ENCODE data around the gene NR5A1.

NR5A1 gene

DNA sequence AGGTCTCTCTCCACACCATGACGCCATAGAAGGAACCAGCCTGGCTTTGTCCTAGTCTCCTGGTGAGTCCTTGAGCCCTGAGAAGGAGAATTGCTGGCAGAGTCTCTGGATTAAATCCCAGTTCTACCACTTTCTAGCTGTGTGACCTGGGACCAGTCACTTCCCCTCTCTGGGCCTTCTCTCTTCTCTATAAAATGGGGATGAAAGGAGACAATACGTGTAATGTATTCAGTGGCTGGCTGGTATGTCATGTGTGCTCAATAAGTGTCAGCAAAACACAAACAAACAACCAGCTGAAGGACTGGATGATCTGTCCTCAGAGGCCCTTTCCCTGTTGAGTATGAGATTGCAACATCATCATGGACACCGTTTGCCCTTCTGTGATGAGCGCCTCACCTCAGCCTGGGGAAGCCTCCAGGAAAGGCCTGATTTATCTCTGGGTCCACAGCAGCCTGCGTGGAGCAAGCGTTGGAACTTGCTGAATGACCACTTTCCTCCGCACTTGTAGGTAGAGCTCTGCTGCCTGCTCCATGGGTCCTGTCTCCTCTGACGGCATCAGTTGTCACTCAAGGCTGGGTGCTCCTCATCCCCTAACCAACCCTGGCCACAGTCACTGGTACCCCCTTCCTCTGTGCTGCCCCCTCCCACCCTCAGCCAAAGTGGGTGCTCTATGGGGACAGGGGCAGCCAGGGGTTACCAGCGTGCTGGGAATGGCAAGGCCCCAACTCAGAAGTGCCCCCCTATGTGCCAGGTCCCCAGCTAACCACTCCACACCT, 3.6 kb upstream of the NR5A1 start:
- no peak overlapping the region for H3K27ac ChIP-seq
- TF ChIP-seq ZFX (IDR thresholded peaks at IDR 0.05) (no peak), CTCF (conservative IDR thresholded peaks at IDR 0.05) (no peak)

DNA sequence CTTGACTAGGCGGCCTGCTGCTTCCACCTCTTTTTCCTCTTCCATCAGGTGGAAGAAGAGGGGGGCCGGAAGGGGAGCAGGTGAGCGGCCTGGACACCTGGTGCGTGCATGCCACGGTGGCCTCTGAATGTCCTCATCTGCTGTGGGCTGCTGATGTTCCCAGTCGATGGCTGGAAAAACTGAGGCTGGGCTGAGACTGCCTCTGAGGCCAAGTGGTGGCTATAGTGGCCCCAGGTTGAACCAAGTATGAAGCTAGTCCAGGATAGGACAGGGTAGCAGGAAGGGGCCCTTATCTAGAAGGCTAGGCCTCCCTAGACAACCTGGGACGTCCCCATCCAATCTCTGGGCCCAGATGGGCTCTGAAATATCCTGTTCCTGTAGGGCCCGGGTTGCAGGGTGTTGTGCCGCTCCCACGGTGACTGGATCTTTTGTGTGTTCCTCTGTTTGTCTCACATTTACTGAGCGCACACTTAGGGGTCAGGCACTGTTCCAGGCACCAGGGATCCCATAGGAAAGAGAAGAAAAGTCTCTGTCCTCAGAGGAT, 753 bp upstream of the NR5A1 start:
- no peak overlapping the region for H3K27ac ChIP-seq
- TF ChIP-seq ZFX (IDR thresholded peaks at IDR 0.05) = no peak
- no peak for TF ChIP-seq CTCF (conservative IDR thresholded peaks at IDR 0.05)

DNA sequence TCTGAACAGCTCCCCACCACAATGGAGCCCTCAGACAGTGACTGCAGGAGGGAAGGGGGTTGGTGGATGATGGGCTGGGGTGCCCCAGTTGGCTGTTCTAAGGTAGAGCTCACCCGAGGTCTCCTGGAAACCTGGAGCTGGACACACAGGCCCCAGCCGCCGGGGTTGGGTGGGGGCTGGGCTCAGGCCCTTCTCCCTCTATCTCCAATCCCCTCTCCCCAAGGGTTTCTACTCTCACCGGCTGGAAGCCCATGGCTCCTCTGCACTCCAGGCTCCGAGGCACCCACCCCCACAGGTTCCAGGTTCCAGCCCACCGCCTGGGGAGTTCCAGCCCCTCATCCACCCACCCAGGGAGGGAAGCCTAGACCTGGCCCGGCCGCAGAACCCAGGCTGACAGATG, 766 bp downstream of the NR5A1 start:
- H3K27ac ChIP-seq = no peak overlapping the region
- TF ChIP-seq CTCF (conservative IDR thresholded peaks at IDR 0.05) (no peak), ZFX (IDR thresholded peaks at IDR 0.05) (no peak)

DNA sequence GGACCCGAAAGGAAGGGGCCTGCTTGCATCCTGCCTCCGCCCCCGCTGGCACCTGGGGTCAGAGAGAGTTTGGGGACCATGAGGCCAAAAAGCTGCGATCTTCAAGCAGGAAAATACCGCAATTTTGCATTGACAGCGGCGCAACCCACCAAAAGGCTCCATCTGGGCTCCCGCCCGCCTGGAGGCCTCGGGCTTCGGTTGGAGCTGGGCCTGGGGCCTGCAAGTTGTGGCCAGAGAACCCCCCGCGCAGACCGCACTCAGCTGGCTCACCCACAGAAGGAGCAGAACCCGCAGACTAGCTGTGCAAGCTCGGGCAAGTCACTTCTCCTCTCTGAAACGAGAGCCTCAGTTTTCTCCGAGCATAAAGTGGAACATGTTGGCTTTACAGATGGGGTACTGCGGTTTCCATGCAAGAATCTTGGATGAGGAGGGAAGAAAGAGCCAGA, 1.3 kb downstream of the NR5A1 start:
- TF ChIP-seq CTCF (conservative IDR thresholded peaks at IDR 0.05) (no peak), ZFX (IDR thresholded peaks at IDR 0.05) (no peak)
- H3K27ac ChIP-seq = no peak overlapping the region

GRCh38 chr9:124505006-124505900, 1.9 kb downstream of the NR5A1 start:
- H3K27ac ChIP-seq = no peak overlapping the region
- no peak for TF ChIP-seq CTCF (conservative IDR thresholded peaks at IDR 0.05)
- TF ChIP-seq ZFX (IDR thresholded peaks at IDR 0.05) = no peak

DNA sequence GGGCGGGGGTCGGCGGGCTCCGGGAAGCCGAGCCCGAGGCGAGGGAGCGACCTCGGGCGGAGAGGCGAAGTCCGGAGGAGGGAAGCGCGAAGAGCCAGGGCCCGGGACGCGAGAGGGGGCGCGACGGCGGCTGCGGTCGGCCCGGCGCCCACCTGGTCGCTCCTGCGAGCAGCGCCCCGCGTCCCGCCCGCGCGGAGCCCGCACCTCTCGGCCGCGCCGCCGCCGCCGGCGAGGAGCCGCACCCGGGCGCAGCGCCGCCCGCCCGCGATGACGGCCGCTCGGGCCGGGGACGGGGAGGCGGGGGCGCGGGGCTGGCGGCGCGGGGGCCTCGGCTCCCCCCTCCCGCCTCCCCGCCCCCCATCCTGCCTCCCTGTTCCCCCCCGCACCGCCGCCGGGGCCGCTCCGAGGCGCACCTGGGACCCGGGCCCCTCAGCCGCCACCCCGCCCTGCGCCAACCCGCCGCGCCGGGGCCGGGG, 2.6 kb downstream of the NR5A1 start:
- TF ChIP-seq ZFX (IDR thresholded peaks at IDR 0.05) = no peak
- TF ChIP-seq CTCF (conservative IDR thresholded peaks at IDR 0.05) = no peak

More for the DNA sequence above, 2.6 kb downstream of the NR5A1 start:
- no peak overlapping the region for H3K27ac ChIP-seq
